A549 (cell line): ENCODE data around the gene ACSF3.

Source experiments
- CBX2 ChIP-seq: fragments of 200-600 bp; sonication (generic); IDR thresholded peaks from 2 replicates; pipeline ENCODE4 v1.6.1; 2016; ENCODE audit warnings: low read depth, mild to moderate bottlenecking, borderline replicate concordance
- CTCF ChIP-seq: fragments of >200 bp; sonication (Bioruptor Twin); formaldehyde crosslinking; IDR thresholded peaks from 3 replicates; pipeline ENCODE4 v1.5.1; 2016
- MAZ ChIP-seq: fragments of 150-350 bp; IDR thresholded peaks from 2 replicates; pipeline ENCODE4 v1.6.1; 2014; ENCODE audit warnings: antibody characterized with exemption, low read depth, low read length, borderline replicate concordance
- POLR2A ChIP-seq: IDR thresholded peaks from 2 replicates; pipeline ENCODE4 v1.6.1; 2012; ENCODE audit warnings: mild to moderate bottlenecking, low read length
- RNF2 ChIP-seq: fragments of 200-600 bp; sonication (generic); IDR thresholded peaks from 2 replicates; pipeline ENCODE4 v1.6.1; 2016; ENCODE audit warnings: low read depth, mild to moderate bottlenecking, antibody characterized with exemption, moderate library complexity, borderline replicate concordance

- TF ChIP-seq RNF2 (no peak), POLR2A (no peak), CTCF (no peak), CBX2 (no peak), MAZ (no peak)
These were observed 93.5 kb downstream of the ACSF3 start for GRCh38 chr16:89187032-89187769.
